DMS153 (cell line): ENCODE data around the gene DLG2.
"Not testable (repeated sequence)": the region's sequence is repeated elsewhere in the genome, so short reads cannot be mapped to it uniquely, and the experiment has no call there.

Experiments used
- DNase-seq: peaks from one replicate; lab custom pipeline; 2025; lab: John Stamatoyannopoulos, UW

The DLG2 gene

DNA sequence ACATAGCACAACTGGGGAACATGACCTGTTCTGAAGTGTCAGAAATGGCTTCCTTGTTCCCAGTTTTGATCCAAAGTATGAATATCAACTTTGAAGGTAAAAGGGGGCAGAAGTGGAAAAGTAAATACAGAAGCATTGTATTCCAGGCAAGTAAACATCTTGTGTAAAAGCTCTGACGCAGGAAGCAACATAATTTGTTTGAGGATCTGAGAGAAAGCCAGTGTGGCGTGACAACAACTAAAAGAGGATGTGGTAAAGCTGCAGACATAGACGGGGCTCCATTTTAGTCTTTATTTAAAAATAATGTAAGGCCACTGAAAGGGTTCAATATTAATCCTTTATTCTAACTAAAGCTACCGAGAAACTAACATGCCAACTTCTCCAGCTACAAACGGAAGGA is 310.2 kb downstream of the DLG2 start:
- peak; percentile 81 for DNase-seq

GRCh38 chr11:85313741-85314140 is 313.4 kb downstream of the DLG2 start:
- DNase-seq = no peak

DNA sequence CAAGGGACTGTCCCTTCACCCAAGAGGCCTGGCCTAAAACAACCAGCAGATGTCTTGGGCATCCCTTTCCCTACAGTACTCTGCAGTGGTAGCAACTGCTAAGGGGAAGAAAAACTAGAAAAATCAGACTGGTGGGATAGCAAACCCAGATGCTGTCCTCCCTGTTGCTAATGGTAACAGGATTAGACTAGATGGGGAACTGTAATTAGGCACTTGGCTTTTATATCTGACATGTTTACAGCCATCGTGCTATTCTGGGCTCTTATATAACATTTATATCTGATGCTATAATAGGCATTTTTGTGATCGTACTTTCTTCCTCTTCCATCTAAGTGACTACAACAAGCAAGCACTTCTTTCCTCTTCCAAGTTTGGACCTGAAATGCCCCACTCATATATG is 316.7 kb downstream of the DLG2 start:
- no peak for DNase-seq

GRCh38 chr11:85307366-85307765 is 319.8 kb downstream of the DLG2 start:
- no peak for DNase-seq

DNA sequence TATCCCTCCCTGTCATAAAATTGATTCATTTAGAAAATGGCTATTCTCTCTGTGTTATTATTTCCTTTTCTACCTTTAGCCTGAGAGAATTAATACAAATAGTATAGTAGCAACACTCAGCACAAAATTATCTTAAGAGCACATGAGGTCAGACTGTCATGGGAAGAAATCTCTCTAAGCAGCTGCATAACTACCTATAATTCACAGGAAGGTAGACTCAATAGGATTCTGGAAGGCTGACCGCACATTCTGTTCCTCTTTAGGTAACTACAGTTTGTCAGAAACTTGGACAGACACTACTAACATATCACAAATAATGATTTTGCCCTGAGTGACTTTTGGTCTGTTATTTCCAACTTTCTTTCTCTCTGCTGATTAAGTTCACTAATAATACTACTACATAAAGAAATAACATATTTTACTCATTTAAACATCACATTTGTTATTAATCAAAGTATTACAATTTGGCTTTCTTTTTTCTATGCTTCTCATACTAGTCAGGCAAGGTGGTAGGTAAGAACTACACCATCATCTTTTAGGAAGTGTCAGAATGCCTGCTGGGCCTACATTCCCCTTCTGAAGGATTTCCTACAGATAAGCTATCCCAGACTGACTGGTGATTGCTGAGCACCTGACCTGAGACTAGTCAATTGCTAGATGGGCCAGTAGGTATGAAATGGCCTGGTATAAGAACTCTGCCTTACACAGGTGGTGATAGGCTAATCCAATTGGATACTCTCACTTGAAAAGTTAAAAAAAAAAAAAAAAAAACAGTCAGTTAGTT is 325.1 kb downstream of the DLG2 start:
- no peak for DNase-seq

- DNase-seq = peak; percentile 4
These were observed 327.7 kb downstream of the DLG2 start for GRCh38 chr11:85299258-85299942.

GRCh38 chr11:85295694-85296271 is 331.4 kb downstream of the DLG2 start:
- no peak for DNase-seq

GRCh38 chr11:85281550-85281949 is 345.6 kb downstream of the DLG2 start:
- DNase-seq = no peak

- DNase-seq = no peak
These were observed 347.9 kb downstream of the DLG2 start for GRCh38 chr11:85279267-85279666.

DNA sequence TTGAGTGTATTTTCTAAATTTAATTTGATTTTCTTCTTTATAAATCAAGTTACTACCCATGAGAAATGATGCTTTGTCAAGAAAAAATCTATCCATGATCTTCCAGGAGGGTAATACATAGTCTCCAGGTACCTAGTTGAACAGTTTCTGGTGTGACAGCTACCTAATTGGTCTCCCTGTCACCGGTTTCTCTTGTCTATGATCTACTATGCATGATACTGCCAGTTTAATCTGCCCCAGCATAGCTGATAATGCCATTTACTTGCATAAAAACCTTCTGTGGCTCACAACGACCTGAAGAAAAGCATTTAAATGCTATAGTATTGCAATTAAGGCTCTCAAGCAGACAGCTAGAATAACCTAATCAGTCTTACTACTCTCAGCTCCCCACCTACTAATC is 349.5 kb downstream of the DLG2 start:
- no peak for DNase-seq

DNA sequence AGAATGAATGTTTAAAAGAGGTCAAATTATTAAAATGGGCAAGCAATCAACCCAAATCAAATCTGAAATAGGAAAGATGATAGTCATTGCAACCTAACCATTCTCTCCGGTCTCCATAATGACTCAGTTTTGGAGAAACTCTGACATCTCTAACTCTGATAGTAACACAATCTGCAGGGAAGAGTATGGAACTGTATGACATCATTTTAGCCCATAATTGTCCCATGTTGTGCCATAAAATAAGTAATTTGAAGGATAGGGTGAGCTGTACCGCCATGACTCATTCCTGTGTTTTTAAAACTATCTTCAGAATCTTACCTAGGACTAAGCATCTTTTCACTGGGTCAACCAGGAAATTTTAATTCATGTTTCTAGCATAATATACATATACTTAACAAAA is 350.8 kb downstream of the DLG2 start:
- no peak for DNase-seq

GRCh38 chr11:85270315-85270714 is 356.8 kb downstream of the DLG2 start:
- not testable (repeated sequence) for DNase-seq

GRCh38 chr11:85269109-85269508 is 358.0 kb downstream of the DLG2 start:
- no peak for DNase-seq

GRCh38 chr11:85266646-85267045 is 360.5 kb downstream of the DLG2 start:
- DNase-seq = no peak

DNA sequence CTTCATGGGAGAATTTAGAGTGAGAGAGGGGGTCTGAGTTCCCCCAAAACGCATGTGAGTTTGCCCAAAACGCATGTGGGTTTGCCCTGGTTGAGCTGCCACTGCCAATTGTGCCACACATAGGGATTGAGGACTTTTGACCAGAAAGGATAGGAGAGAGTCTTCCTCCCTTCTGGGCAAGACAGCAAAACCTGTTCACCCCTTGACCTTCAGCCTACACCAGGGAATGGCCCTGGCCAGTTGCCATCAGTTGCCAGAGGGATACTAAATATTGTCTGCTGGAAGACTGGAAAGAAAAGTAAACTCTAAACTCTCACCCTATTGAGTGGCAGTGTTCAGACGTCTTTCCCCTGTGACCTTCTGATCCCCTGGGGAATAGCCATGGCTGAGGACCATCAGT is 363.8 kb downstream of the DLG2 start:
- DNase-seq = no peak

GRCh38 chr11:85257837-85258236 is 369.3 kb downstream of the DLG2 start:
- DNase-seq = no peak

DNA sequence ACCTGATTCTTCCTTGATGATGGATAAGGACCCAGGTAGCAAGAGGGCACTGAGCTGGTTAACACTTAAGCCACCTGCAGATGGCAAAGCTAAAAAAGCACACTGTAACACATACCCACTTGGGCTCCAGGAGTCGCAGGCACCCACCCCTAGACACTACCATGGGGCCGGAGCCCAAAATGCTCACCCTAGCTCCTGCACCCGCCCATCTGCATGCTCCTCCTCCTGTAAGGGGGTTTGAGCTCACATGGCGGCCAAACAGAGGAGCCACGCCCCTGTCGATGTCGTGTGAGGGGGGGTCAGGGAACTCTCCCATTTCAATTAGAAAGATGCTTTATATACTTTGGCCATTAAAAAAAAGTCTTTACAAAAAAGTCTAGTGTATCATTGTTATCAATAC is 370.7 kb downstream of the DLG2 start:
- no peak for DNase-seq

DNA sequence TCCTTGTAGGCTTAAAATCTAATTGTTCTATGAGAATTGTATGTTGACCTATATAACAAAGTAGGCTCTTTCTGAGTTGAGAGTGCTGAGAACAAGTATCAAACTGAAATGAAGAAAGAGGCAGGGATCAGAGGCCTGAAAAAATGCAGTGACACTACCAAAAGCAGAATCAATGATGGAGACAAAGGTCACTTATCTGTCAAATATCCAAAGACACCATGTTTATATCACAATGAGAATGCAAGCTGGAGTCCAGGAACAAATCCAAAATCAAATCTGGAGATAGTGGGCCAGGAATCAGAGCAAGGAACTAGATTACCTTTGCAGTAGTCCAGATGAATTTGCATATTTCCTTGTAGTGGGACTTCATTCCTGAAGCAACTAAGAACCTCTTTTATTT is 377.7 kb downstream of the DLG2 start:
- DNase-seq = no peak

GRCh38 chr11:85247797-85248196 is 379.3 kb downstream of the DLG2 start:
- DNase-seq = no peak

DNA sequence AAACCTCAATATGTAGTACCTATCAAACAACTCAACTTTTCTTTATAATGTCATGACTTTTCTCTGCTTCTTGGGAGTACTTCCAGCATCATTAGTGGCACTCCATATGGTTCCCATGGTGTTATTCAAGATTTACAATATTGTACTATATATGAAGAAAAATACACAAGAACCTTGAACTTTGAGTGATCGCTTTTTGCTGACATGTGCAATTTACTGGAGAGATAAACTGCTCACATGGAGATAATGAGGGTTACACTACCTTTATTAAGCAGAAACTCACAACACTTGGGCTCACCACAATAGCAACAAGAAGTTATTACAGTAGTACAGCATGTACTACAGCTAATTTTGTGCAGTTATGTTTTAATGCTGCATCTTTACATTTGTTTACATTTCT is 388.2 kb downstream of the DLG2 start:
- no peak for DNase-seq

DNA sequence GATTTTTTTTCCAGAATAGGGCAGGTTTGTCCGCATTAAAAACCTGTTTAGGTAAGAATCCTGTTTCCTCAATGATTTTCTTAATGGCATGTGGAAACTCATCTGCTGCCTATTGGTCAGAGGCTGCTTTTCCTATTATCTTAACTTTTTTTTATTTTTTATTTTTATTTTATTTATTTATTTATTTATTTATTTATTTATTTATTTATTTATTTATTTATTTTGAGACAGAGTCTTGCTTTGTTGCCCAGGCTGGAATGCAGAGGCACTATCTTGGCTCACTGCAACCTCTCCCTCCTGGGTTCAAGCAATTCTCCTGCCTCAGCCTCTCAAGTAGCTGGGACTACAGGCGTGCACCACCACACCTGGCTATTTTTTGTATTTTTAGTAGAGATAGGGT is 389.1 kb downstream of the DLG2 start:
- DNase-seq = not testable (repeated sequence)

DNA sequence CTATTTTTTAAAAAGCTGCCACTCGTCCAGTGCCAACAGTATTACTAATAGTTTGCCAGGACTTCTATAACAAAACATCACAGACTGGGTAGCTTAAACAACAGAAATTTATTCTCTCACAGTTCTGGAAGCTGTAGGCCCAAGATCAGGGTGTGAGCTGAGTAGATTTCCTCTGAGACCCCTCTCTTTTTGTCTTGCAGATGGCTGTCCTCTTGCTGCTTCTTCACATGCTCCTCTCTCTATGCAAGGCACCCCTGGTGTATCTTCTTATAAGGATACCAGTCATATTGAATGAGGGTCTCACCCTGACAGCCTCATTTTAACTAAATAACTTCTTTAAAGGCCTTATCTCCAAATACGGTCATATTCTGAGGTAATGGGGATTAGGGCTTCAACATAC is 390.9 kb downstream of the DLG2 start:
- DNase-seq = no peak

- no peak for DNase-seq
These were observed 394.6 kb downstream of the DLG2 start for GRCh38 chr11:85232559-85232958.
